ENCODE results near the gene FBXO31. TPM values are rescaled to one million over a fixed set of nuclear protein-coding genes. Genes with fewer than 3 reads are reported as not detected.

The FBXO31 gene
- total and polyA plus RNA-seq, 9 of the 15 experiments (the other 6 are each of a cell fraction or from before 2014, with no cell fraction given): 0.18 to 33.3 (median 10.9) TPM

DNA sequence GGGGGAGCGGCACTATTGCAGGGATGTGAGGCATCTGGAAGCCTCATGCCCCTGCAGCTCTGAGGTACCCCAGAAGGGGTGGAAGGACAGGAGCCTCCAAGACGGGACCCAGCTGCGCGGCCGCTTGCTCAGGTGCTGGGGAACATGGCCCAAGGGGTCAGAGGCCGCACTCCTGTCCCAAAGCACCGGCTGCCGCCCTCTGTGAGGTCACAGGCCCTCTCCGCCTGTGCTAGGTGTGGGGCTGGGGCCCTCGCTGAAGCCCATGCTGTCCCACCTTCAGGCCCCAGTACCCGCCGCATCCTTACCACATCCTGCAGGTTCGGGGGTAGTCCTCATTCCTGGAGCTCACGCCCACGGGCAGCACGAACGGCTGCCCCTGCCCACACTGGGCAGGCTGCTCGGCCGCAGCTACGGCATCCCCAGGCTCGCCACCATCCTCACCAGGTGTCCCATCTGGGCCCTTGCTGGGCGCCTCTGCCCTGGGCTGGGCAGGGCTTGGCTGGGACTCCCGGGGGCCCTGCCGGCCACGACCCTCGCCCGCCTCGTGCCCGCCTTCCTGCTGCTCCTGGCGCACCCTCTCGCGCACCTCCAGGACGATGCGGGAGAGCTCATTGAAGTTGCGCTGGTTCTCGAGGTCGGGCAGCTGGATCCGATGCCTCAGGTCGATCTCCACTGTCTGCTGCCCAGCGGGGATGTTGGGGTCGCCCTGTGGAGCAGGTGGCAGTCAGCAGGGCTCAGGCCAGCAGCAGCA is 49.8 kb downstream of the FBXO31 start:
- ATAC-seq: no peak
- POLR2A ChIA-PET: interaction anchor here (0.7 to 2.3 kb wide), 4 partner anchors 11 to 61 kb away, joined by 3 to 7 read pairs (median 4); no protein-coding TSS in a partner anchor
- no peaks in the 10 kb centered on the region for H3K79me2 ChIP-seq (ENCODE audit: control insufficient read depth, insufficient read depth, low read length)
- peaks cover 75% of the 10 kb centered on the region; the same call in 2 of the 3 replicates for H3K36me3 ChIP-seq (ENCODE audit: control insufficient read depth, insufficient read depth, low read length)
- H3K4me2 ChIP-seq (ENCODE audit: insufficient read depth, low read length): no peak overlapping the region
- H2AFZ ChIP-seq (ENCODE audit: low read depth, low read length): no peak overlapping the region
- peaks cover 6% of the 10 kb centered on the region; the same call in 1 of the 2 replicates for H4K20me1 ChIP-seq (replicated peaks; ENCODE audit: control insufficient read depth, insufficient read depth, low read length)
- 97% methylated on average over 26 of the region's 41 CpGs for WGBS (ENCODE audit: insufficient coverage, low coverage, missing lambda C conversion rate)
- H3K9me1 ChIP-seq (ENCODE audit: control insufficient read depth, insufficient read depth, low read length): no peaks in the 10 kb centered on the region
- H3K9ac ChIP-seq (ENCODE audit: insufficient read depth in 1 of 2, low read depth in 2 of 2, low read length in 2 of 2): no peak overlapping the region; a peak in 1 of 4 replicates
- CTCF ChIA-PET (ENCODE audit: low intra/inter-chr PET ratio): no interaction called here
- H3K9me3 ChIP-seq (replicated peaks; ENCODE audit: control insufficient read depth, insufficient read depth, low read depth, low read length): no peaks in the 10 kb centered on the region
- peaks cover 0 to 6% of the 10 kb centered on the region in 2 experiments; a peak in 1 of 5 replicates for H3K4me1 ChIP-seq (replicated peaks in 1 of 2; ENCODE audit: control insufficient read depth in 2 of 2, insufficient read depth in 2 of 2, low read length in 2 of 2)
- H3K4me3 ChIP-seq: no peak overlapping the region
- no peaks in the 10 kb centered on the region for H3K27me3 ChIP-seq (ENCODE audit: control insufficient read depth in 2 of 2, insufficient read depth in 2 of 2, low read length in 2 of 2)
- FAIRE-seq: no peak
- no peak overlapping the region for H3K27ac ChIP-seq (ENCODE audit: extremely low read depth, low read depth, low read length)
- in situ Hi-C loops (cut with MboI): no loop called here
- intact Hi-C loops (cut with micrococcal nuclease): no loop called here
- no TSS peak for BruUV-seq (replicated peaks)
- DNase-seq (ENCODE audit: extremely low read depth in 1 of 4, low spot score in 3 of 4): no peak
- no peak for TF ChIP-seq SMARCA5 (IDR thresholded peaks at IDR 0.05)
- TF ChIP-seq IFI16 (CRISPR knock-in tag; IDR thresholded peaks at IDR 0.05): no peak
- TF ChIP-seq TAF15 (IDR thresholded peaks at IDR 0.05; ENCODE audit: low read depth, low read length): no peak
- no peak for TF ChIP-seq ZNF146 (CRISPR knock-in tag; IDR thresholded peaks at IDR 0.05; ENCODE audit: unreplicated experiment)
- TF ChIP-seq ZZZ3 (IDR thresholded peaks at IDR 0.05): no peak
- no peak for TF ChIP-seq LCOR (CRISPR knock-in tag; IDR thresholded peaks at IDR 0.05)
- no peak for TF ChIP-seq ARNT (IDR thresholded peaks at IDR 0.05)

Data from K562 (cell line).